GM18511 (cell line): Measurements from ENCODE around the gene XRRA1.
"Not testable (repeated sequence)": the region's sequence is repeated elsewhere in the genome, so short reads cannot be mapped to it uniquely, and the experiment has no call there.

ENCODE experiments used
- ATAC-seq: cut with Tn5 transposase; IDR thresholded peaks from one replicate; pipeline ENCODE4 v1.9.1; 2021; ENCODE audit warnings: mild to moderate bottlenecking, moderate library complexity; ENCODE audit not compliant: unreplicated experiment

The XRRA1 gene

GRCh38 chr11:74839446-74839845, 109.4 kb downstream of the XRRA1 start:
- ATAC-seq: no peak

DNA sequence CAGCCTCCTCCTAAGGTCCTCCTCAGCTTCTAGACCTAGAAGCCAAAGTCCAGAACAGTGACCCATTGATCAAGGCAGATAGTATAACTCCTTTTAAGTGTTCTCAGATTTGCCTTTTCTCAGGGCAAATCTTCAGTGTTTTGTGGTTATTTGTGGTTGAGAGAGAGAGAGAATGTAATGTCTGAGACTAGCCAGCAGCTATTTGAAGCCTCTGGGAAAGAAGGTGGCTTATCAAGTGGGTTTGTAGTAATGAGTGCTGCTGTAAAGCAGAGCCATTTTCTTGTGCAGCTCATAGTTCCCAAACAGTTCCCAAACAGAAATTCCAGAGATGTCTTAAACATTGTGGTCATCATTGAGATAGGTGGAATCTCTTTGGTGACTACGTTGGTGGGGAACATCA, 110.7 kb downstream of the XRRA1 start:
- ATAC-seq: no peak

GRCh38 chr11:74837191-74837590, 111.7 kb downstream of the XRRA1 start:
- ATAC-seq: no peak

DNA sequence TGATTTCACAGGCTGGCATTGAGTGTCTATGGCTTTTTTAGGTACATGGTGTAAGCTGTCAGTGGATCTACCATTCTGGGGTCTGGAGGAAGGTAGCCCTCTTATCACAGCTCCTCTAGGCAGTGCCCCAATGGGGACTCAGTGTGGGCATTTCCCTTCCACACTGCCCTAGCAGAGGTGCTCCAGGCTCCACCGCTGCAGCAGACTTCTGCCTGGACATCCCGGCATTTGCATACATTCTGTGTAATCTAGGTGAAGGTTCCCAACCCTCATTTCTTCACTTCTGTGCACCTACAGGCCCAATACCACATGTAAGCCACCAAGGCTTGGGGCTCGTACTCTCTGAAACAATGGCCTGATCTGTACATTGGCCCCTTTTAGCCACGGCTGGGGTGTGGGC, 122.0 kb downstream of the XRRA1 start:
- ATAC-seq: no peak

DNA sequence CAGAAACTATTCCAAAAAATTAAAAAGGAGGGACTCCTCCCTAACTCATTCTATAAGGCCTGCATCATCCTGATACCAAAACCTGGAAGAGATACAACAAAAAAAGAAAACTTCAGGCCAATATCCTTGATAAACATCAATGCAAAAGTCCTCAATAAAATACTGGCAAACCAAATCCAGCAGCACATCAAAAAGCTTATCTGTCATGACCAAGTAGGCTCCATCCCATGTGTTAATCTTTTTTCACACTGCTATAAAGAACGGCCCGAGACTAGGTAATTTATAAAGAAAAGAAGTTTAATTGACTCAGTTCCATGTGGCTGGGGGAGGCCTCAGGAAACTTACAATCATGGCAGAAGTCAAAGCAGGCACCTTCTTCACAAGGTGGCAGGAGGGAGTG, 123.3 kb downstream of the XRRA1 start:
- ATAC-seq: not testable (repeated sequence)

DNA sequence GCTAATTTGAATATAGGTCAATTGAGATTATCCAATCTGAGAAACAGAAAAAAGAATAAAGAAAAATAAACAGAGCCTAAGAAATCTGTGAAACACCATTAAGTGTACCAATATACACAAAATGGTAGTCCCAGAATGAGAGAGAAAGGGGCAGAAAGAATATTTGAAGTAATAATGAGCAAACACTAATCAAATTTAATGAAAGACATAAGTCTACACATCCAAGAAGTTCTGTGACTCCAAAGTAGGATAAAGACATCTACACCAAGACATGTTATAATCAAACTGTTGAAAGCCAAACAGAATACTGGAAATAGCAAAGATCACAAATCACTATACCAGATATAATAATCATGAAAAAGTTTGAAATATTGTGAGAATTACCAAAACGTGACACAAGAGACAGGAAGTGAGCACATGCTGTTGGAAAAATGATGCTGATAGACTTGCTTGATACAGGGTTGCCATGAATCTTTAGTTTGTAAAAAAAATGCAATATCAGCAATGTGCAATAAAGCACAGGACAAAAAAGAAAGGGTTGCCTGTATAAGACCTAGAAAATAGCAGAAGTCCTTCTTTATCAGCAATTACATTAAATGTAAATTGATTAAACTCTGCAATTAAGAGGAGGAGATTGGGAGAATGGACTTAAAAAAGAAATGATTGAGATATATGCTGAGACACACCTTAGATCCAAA, 124.5 kb downstream of the XRRA1 start:
- no peak for ATAC-seq

DNA sequence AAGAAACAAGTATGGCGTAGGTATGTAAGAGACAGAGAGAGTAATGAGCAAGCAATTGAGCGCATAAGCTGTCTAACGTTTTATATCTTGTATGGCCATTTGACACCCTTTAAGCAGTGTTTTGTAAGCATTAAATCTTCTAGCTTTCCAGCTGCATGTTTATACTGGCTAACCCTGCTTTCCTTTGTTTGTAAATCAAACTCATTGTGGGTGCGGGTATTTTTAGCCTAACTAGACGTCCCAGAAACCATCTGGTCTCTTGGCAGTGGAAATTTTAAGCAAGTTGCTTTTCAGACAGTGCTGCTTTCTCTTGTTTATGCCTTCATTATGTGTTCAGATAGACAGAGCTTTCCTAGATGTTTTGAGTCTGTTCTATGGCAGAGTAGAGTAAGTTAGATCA, 126.7 kb downstream of the XRRA1 start:
- no peak for ATAC-seq

GRCh38 chr11:74820763-74821162, 128.1 kb downstream of the XRRA1 start:
- ATAC-seq: no peak

- ATAC-seq: no peak
These were observed 129.5 kb downstream of the XRRA1 start for GRCh38 chr11:74819400-74819799.

- ATAC-seq: no peak
These were observed 130.5 kb downstream of the XRRA1 start for GRCh38 chr11:74818283-74818946.

DNA sequence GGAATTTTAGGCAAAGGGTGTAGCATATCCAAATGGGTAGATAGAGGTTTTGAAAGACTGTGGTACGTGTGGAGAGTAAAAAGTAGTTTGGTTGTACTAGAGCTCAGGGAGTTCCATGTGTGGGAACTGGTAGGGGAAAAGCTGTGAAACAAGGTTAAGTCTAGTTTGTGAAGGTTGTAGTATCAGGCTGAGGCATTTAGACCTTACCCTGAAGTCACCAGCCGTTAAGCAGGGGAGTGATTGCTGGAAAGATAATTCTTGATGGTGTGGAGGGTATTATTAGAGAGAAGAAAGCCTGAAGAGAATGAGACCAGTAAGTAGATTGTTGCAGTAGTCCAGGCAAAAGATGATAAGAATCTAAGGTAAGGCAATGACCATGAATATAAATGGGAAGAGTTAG, 132.2 kb downstream of the XRRA1 start:
- ATAC-seq: no peak

GRCh38 chr11:74815966-74816365, 132.9 kb downstream of the XRRA1 start:
- no peak for ATAC-seq

GRCh38 chr11:74809801-74810200, 139.1 kb downstream of the XRRA1 start:
- no peak for ATAC-seq

DNA sequence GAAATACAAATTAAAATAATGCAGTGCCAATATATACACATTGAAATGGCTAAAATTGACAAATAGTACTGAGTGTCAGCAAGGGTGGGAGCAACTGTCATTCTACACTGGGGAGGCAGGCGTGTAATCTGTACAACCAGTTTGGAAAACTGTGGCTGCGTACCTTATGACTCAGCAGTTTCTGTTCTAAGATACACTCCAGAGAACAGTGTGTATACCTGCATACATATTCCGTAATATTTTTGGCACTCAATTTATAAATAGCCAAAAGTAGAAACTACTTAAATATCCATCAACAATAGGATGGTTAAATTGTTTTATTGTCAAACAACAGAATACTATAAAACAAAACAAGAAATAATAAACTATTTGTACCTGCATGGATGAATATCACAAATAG, 142.6 kb downstream of the XRRA1 start:
- no peak for ATAC-seq

DNA sequence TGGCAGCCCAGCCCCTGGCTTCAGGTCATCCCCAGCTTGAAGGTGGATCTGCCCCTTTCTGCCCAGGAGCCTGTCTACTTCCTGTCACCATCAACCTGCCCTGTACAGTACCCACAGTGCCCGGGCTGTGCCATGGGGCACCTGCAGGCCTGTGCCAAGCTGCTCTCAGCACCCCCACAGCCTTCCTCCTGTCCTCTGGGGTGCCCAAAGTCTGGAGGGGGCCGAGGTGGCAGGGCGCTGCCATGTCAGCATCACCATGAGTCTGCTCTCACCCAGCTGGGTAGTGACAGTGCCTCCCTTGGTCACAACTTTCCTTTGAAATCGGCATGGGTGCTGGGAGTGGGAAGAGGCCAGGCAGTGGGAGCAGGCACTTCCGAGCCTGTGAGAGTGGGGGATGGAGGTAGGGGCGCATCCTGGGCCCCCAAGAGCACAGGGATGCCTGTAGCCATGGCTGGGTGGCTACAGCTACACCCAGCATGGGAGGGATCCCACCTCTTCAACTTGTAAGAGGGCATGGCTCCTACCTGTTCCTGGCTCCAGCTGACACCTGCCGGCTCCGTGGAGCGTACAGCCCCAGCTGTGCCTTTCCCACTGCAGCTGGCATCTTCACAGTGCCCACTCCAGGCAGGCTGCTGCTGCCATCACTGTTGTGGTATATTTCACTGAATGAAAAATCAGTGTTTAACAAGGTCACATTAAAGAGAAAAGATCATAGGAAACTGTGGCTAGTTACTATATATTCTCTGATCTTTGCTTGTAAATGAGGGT, 157.4 kb downstream of the XRRA1 start:
- no peak for ATAC-seq
